DOHH2 (cell line): ENCODE results near the gene C2CD4D.
"Not testable (repeated sequence)": the region's sequence is repeated elsewhere in the genome, so short reads cannot be mapped to it uniquely, and the experiment has no call there.

Experiments used
- H3F3A ChIP-seq: fragments of 200-600 bp; sonication (generic), shearing (Covaris generic); 2 replicates; pipeline ENCODE4 v1.6.0; 2016; ENCODE audit warnings: antibody characterized with exemption, mild to moderate bottlenecking; ENCODE audit not compliant: control insufficient read depth, insufficient read depth
- H3K27ac ChIP-seq: fragments of 200-600 bp; sonication (generic); 2 replicates; pipeline ENCODE4 v1.5.1; 2014; ENCODE audit warnings: low read depth, mild to moderate bottlenecking, low read length, moderate library complexity
- H3K27me3 ChIP-seq: fragments of 200-600 bp; sonication (generic); 2 replicates; pipeline ENCODE4 v1.6.1; 2014; ENCODE audit warnings: mild to moderate bottlenecking, low read length, mixed read lengths; ENCODE audit not compliant: control insufficient read depth
- H3K36me3 ChIP-seq: fragments of 200-600 bp; sonication (generic); 2 replicates; pipeline ENCODE4 v1.6.1; 2014; ENCODE audit warnings: mild to moderate bottlenecking, low read length, moderate library complexity, mixed read lengths; ENCODE audit not compliant: control insufficient read depth
- H3K4me1 ChIP-seq: fragments of 200-600 bp; sonication (generic); 2 replicates; pipeline ENCODE4 v1.6.1; 2014; ENCODE audit warnings: mild to moderate bottlenecking, low read length, mixed read lengths; ENCODE audit not compliant: control insufficient read depth
- H3K4me2 ChIP-seq: fragments of 200-600 bp; sonication (generic); 2 replicates; pipeline ENCODE4 v1.6.0; 2014; ENCODE audit warnings: mild to moderate bottlenecking, low read length, moderate library complexity
- H3K4me3 ChIP-seq: fragments of 200-600 bp; sonication (generic); 2 replicates; pipeline ENCODE4 v1.5.1; 2014; ENCODE audit warnings: mild to moderate bottlenecking, low read length, mixed read lengths
- H3K79me2 ChIP-seq: fragments of 200-600 bp; sonication (generic); 2 replicates; pipeline ENCODE4 v1.6.1; 2014; ENCODE audit warnings: mild to moderate bottlenecking, low read length, mixed read lengths; ENCODE audit not compliant: control insufficient read depth
- H3K9me2 ChIP-seq: fragments of 200-600 bp; sonication (generic); replicated peaks from 2 replicates; pipeline ENCODE4 v1.6.1; 2014; ENCODE audit warnings: mild to moderate bottlenecking, low read length, mixed read lengths; ENCODE audit not compliant: control insufficient read depth
- H3K9me3 ChIP-seq: fragments of 200-600 bp; sonication (generic); 2 replicates; pipeline ENCODE4 v1.6.1; 2014; ENCODE audit warnings: antibody characterized with exemption, low read length, mixed read lengths; ENCODE audit not compliant: control insufficient read depth, insufficient read depth
- H4K20me1 ChIP-seq: fragments of 200-600 bp; sonication (generic); 2 replicates; pipeline ENCODE4 v1.6.0; 2014; ENCODE audit warnings: low read depth, mild to moderate bottlenecking, antibody characterized with exemption, low read length, moderate library complexity; ENCODE audit not compliant: control insufficient read depth, insufficient read depth
- EZH2phosphoT487 ChIP-seq: fragments of 200-600 bp; sonication (generic); IDR thresholded peaks from 2 replicates; pipeline ENCODE4 v1.6.1; 2017; ENCODE audit warnings: borderline replicate concordance, mild to moderate bottlenecking, antibody characterized with exemption, low read length, moderate library complexity, mixed read lengths
- TF ChIP-seq, protein P1 (sequence below): fragments of 200-600 bp; sonication (generic); IDR thresholded peaks from one replicate; pipeline ENCODE4 v1.5.1; 2014; ENCODE audit warnings: antibody characterized with exemption, mild to moderate bottlenecking, low read depth, low read length; ENCODE audit not compliant: poor library complexity, severe bottlenecking

Gene C2CD4D

DNA sequence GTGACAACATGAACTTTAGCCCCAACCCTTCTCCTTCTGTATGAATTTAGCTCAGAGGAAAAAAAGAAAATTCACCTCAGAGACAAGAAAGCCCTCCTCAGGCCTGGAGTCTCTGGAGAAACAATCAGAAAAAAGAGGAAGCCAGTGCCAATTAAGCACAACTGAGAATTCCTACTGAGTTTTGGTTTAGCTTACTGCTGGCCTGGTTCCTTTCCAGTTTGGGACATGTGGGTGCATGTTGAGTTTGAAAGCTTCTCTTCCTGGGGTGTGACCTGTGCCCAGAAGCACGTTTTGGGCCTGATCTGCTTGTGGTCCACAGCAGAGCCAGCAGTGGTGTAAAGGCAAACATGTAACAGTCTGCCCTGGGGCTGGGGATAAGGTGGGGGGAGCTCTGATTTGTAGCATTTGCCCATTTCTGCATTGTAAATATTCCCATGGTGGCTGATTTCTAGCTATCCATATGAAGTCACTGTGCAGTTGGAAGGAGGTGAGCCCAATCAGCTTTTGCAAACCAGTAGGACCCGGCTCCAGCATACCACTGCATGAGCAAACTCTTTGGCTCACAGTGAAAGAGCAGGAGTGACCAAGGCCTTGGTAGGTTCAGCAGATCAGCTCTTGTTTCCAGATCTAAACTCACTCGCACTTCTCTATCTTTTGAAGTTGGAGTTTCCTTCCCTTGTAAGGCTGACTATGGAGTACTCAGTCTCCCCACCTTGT lies 18.6 kb upstream of the C2CD4D start:
- no peaks in the 10 kb centered on the region for H3K79me2 ChIP-seq
- H3K27ac ChIP-seq = no peak overlapping the region
- peaks cover 4% of the 10 kb centered on the region; the same call in 1 of the 2 replicates for H3K27me3 ChIP-seq
- H3K36me3 ChIP-seq = no peaks in the 10 kb centered on the region
- no peaks in the 10 kb centered on the region for H3F3A ChIP-seq
- H3K4me1 ChIP-seq = peaks cover 10% of the 10 kb centered on the region
- H4K20me1 ChIP-seq = no peaks in the 10 kb centered on the region
- no peaks in the 10 kb centered on the region for H3K9me3 ChIP-seq
- no peak overlapping the region for H3K4me3 ChIP-seq
- no peak for TF ChIP-seq EZH2phosphoT487
- TF ChIP-seq, protein P1, sequence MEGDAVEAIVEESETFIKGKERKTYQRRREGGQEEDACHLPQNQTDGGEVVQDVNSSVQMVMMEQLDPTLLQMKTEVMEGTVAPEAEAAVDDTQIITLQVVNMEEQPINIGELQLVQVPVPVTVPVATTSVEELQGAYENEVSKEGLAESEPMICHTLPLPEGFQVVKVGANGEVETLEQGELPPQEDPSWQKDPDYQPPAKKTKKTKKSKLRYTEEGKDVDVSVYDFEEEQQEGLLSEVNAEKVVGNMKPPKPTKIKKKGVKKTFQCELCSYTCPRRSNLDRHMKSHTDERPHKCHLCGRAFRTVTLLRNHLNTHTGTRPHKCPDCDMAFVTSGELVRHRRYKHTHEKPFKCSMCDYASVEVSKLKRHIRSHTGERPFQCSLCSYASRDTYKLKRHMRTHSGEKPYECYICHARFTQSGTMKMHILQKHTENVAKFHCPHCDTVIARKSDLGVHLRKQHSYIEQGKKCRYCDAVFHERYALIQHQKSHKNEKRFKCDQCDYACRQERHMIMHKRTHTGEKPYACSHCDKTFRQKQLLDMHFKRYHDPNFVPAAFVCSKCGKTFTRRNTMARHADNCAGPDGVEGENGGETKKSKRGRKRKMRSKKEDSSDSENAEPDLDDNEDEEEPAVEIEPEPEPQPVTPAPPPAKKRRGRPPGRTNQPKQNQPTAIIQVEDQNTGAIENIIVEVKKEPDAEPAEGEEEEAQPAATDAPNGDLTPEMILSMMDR = no peak
- H3K9me2 ChIP-seq = no peaks in the 10 kb centered on the region
- no peak overlapping the region for H3K4me2 ChIP-seq

DNA sequence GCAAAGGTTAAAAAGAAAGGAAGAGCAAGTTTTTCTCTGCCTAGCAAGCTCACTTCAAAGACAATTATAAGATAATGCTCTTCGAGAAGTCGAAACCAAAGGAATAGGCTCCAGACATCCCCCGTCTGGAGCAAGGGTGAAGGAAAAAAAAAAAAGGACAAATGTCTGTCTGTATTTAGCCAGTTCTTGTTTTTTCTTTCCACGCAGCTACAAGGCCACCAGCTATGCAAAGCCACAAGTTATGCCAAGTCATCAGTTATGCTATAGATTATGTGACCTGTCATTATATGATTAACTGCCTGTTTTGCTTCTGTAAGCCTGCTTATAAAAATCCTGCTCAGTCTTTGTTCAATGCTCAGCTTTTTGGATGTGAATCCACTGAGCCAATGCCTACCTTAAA lies 16.3 kb upstream of the C2CD4D start:
- no peaks in the 10 kb centered on the region for H3K36me3 ChIP-seq
- no peaks in the 10 kb centered on the region for H3K79me2 ChIP-seq
- H4K20me1 ChIP-seq = no peaks in the 10 kb centered on the region
- no peak overlapping the region for H3K27ac ChIP-seq
- no peak overlapping the region for H3K4me3 ChIP-seq
- no peaks in the 10 kb centered on the region for H3F3A ChIP-seq
- H3K9me3 ChIP-seq = no peaks in the 10 kb centered on the region
- TF ChIP-seq EZH2phosphoT487 = no peak
- TF ChIP-seq, protein P1 = no peak
- no peak overlapping the region for H3K4me2 ChIP-seq
- H3K9me2 ChIP-seq = no peaks in the 10 kb centered on the region
- peaks cover 10% of the 10 kb centered on the region for H3K4me1 ChIP-seq
- H3K27me3 ChIP-seq = no peaks in the 10 kb centered on the region; the same call in 1 of the 2 replicates

DNA sequence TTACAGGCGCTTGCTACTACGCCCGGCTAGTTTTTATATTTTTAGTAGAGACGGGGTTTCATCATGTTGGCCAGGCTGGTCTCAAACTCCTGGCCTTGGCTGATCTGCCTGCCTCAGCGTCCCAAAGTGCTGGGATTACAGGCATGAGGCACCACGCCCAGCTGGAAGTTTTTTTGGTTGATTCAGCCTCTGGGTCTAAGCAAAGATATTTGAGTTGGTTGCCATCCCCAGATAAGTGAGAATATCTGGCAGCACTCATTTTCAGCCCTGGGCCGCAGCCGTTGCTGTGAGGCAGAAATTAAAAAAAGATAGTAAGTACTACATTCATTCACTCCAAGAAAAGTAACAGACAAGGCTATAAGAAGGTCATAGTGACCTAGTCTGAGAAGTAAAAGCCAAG lies 15.9 kb upstream of the C2CD4D start:
- not testable (repeated sequence) for H3K9me2 ChIP-seq

DNA sequence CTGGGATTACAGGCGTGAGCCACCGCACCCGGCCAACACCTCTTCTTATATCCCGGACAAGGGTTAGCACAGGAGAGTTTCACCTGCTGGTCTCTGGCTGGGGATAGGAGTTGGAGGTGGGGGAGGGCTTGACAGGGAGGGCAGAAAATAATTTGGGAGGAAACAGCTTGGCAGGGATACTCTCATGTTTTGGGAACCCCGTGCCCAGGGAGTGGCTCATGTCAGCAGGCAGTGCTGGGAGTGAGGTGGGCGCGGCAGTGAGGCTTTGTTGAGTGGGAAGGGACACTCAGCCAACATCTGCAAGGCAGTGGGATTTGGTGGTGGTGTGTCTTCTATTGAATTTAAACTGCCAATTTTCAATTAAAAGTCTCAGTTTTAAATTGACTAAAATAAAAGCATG lies 15.0 kb upstream of the C2CD4D start:
- H3K27ac ChIP-seq = no peak overlapping the region

More for the DNA sequence above, 15.9 kb upstream of the C2CD4D start:
- H3K4me1 ChIP-seq = peaks cover 10% of the 10 kb centered on the region
- not testable (repeated sequence) for H3K9me3 ChIP-seq, H3K4me3 ChIP-seq, H3K36me3 ChIP-seq, H3K79me2 ChIP-seq, H3K27me3 ChIP-seq, H3K4me2 ChIP-seq, H3K27ac ChIP-seq, H4K20me1 ChIP-seq, H3F3A ChIP-seq

More for the DNA sequence above, 15.0 kb upstream of the C2CD4D start:
- no peak overlapping the region for H3K4me2 ChIP-seq
- peaks cover 6% of the 10 kb centered on the region for H3K27me3 ChIP-seq
- H3K79me2 ChIP-seq = no peaks in the 10 kb centered on the region
- H4K20me1 ChIP-seq = no peaks in the 10 kb centered on the region
- peaks cover 2% of the 10 kb centered on the region for H3K4me1 ChIP-seq
- no peak overlapping the region for H3K4me3 ChIP-seq
- no peaks in the 10 kb centered on the region for H3K9me3 ChIP-seq
- no peaks in the 10 kb centered on the region for H3K9me2 ChIP-seq
- H3F3A ChIP-seq = no peaks in the 10 kb centered on the region
- H3K36me3 ChIP-seq = no peaks in the 10 kb centered on the region
- TF ChIP-seq, protein P1 = no peak
- no peak for TF ChIP-seq EZH2phosphoT487
